ENCODE data around the gene ARHGEF7.
"Not testable (repeated sequence)": the region's sequence is repeated elsewhere in the genome, so short reads cannot be mapped to it uniquely, and the experiment has no call there.

ARHGEF7 gene

GRCh38 chr13:111242585-111242984 is 127.5 kb downstream of the ARHGEF7 start:
- DNase-seq = no peak
- intact Hi-C loops (cut with DNase I) = no loop called here

- no peak for DNase-seq
- intact Hi-C loops (cut with DNase I) = no loop called here
Observed at GRCh38 chr13:111243981-111244380, 128.9 kb downstream of the ARHGEF7 start.

- intact Hi-C loops (cut with DNase I) = no loop called here
- DNase-seq = no peak
Observed at GRCh38 chr13:111245576-111246384, 130.7 kb downstream of the ARHGEF7 start.

GRCh38 chr13:111247552-111247951 is 132.4 kb downstream of the ARHGEF7 start:
- intact Hi-C loops (cut with DNase I) = no loop called here
- DNase-seq = no peak

GRCh38 chr13:111248822-111249221 is 133.7 kb downstream of the ARHGEF7 start:
- DNase-seq = no peak
- intact Hi-C loops (cut with DNase I) = no loop called here

- intact Hi-C loops (cut with DNase I) = no loop called here
- no peak for DNase-seq
Observed at GRCh38 chr13:111249637-111250360, 134.7 kb downstream of the ARHGEF7 start.

- DNase-seq = no peak
- intact Hi-C loops (cut with DNase I) = no loop called here
Observed at GRCh38 chr13:111251646-111252445, 136.7 kb downstream of the ARHGEF7 start.

- no peak for DNase-seq
- intact Hi-C loops (cut with DNase I) = no loop called here
Observed at GRCh38 chr13:111252446-111253364, 137.6 kb downstream of the ARHGEF7 start.

- intact Hi-C loops (cut with DNase I) = no loop called here
- no peak for DNase-seq
Observed at GRCh38 chr13:111253365-111253872, 138.3 kb downstream of the ARHGEF7 start.

- intact Hi-C loops (cut with DNase I) = no loop called here
- DNase-seq = peak in 2 of 10 donors; percentile 71 to 84
Observed at GRCh38 chr13:111255228-111255790, 140.2 kb downstream of the ARHGEF7 start.

- intact Hi-C loops (cut with DNase I) = no loop called here
- DNase-seq = no peak
Observed at GRCh38 chr13:111256458-111256857, 141.3 kb downstream of the ARHGEF7 start.

- DNase-seq = no peak
- intact Hi-C loops (cut with DNase I) = no loop called here
Observed at GRCh38 chr13:111256946-111257345, 141.8 kb downstream of the ARHGEF7 start.

- DNase-seq; intact Hi-C loops (cut with DNase I): not testable (repeated sequence)
Observed at GRCh38 chr13:111257899-111258298, 142.8 kb downstream of the ARHGEF7 start.

- DNase-seq = no peak
- intact Hi-C loops (cut with DNase I) = no loop called here
Observed at GRCh38 chr13:111258637-111259036, 143.5 kb downstream of the ARHGEF7 start.

GRCh38 chr13:111259058-111259457 is 143.9 kb downstream of the ARHGEF7 start:
- intact Hi-C loops (cut with DNase I) = no loop called here
- no peak for DNase-seq

- intact Hi-C loops (cut with DNase I) = no loop called here
- DNase-seq = no peak
Observed at GRCh38 chr13:111261326-111261725, 146.2 kb downstream of the ARHGEF7 start.

- intact Hi-C loops (cut with DNase I) = no loop called here
- peak in 1 of 10 donors; percentile 78 for DNase-seq
Observed at GRCh38 chr13:111262281-111262680, 147.2 kb downstream of the ARHGEF7 start.

- intact Hi-C loops (cut with DNase I) = no loop called here
- DNase-seq = no peak
Observed at GRCh38 chr13:111262715-111263114, 147.6 kb downstream of the ARHGEF7 start.

GRCh38 chr13:111263566-111263965 is 148.5 kb downstream of the ARHGEF7 start:
- DNase-seq = no peak
- intact Hi-C loops (cut with DNase I) = no loop called here

All from posterior cingulate gyrus (tissue), 11 donors.